CD14-positive monocyte (primary cell): ENCODE data around the gene PAM16. TPM values are rescaled to one million over a fixed set of nuclear protein-coding genes. Genes with fewer than 3 reads are reported as not detected.

Experiments
- DNase-seq, 3 donors: peaks; one replicate each; pipeline ENCODE4 v3.0.0-alpha.2; 2011 to 2022
- H2AFZ ChIP-seq: 2 replicates; pipeline ENCODE4 v1.6.0; 2012; ENCODE audit warnings: mild to moderate bottlenecking, low read depth, low read length, inconsistent platforms; ENCODE audit not compliant: insufficient read depth, poor library complexity, severe bottlenecking
- H3K27ac ChIP-seq, 2 donors: 1 replicate in 1 of 2; 2 replicates in 1 of 2; pipeline ENCODE4 v1.5.1; 2012 to 2013; ENCODE audit warnings: low read length in 2 of 2, control low read depth in 1 of 2, inconsistent platforms in 1 of 2, low read depth in 1 of 2, mild to moderate bottlenecking in 1 of 2
- H3K27me3 ChIP-seq, 2 donors: one replicate each; pipeline versions ENCODE4 v1.6.0 to v1.6.1; 2011 to 2013; ENCODE audit warnings: low read length in 2 of 2; ENCODE audit not compliant: control insufficient read depth in 2 of 2, insufficient read depth in 2 of 2
- H3K36me3 ChIP-seq, 2 donors: replicated peaks in 1 of 2; 1 replicate in 1 of 2; 2 replicates in 1 of 2; pipeline versions ENCODE4 v1.5.1 to v1.6.1; 2012 to 2013; ENCODE audit warnings: low read length in 2 of 2, control low read depth in 1 of 2, inconsistent platforms in 1 of 2, mild to moderate bottlenecking in 1 of 2; ENCODE audit not compliant: insufficient read depth in 2 of 2, control insufficient read depth in 1 of 2
- H3K4me1 ChIP-seq, 2 donors: 1 replicate in 1 of 2; 2 replicates in 1 of 2; pipeline versions ENCODE4 v1.5.1 to v1.6.1; 2012 to 2013; ENCODE audit warnings: low read length in 2 of 2, control low read depth in 1 of 2, inconsistent platforms in 1 of 2, mild to moderate bottlenecking in 1 of 2, moderate library complexity in 1 of 2; ENCODE audit not compliant: insufficient read depth in 2 of 2, control insufficient read depth in 1 of 2
- H3K4me2 ChIP-seq: replicated peaks from 2 replicates; pipeline ENCODE3; 2012; ENCODE audit warnings: low read length, moderate library complexity, mild to moderate bottlenecking; ENCODE audit not compliant: poor library complexity, severe bottlenecking; ENCODE audit errors: extremely low read depth
- H3K4me3 ChIP-seq, 3 experiments: fragments of 200-600 bp in 1 of 3; sonication (generic) in 1 of 3; replicated peaks in 1 of 3; 1 replicate in 2 of 3; 2 replicates in 1 of 3; pipeline ENCODE4 v1.5.1; 2011 to 2013; ENCODE audit warnings: low read length in 3 of 3, mild to moderate bottlenecking in 3 of 3, control low read depth in 2 of 3, low read depth in 2 of 3, inconsistent platforms in 1 of 3, moderate library complexity in 1 of 3
- H3K79me2 ChIP-seq: 2 replicates; pipeline ENCODE4 v1.6.0; 2012; ENCODE audit warnings: mild to moderate bottlenecking, control low read depth, inconsistent platforms, low read length, moderate library complexity; ENCODE audit not compliant: insufficient read depth
- H3K9ac ChIP-seq: 2 replicates; pipeline ENCODE4 v1.6.0; 2017; ENCODE audit warnings: low read length, mild to moderate bottlenecking; ENCODE audit not compliant: insufficient read depth, poor library complexity, severe bottlenecking
- H3K9me3 ChIP-seq, 2 donors: replicated peaks in 1 of 2; 1 replicate in 1 of 2; 2 replicates in 1 of 2; pipeline versions ENCODE4 v1.5.1 to v1.6.1; 2012 to 2013; ENCODE audit warnings: low read length in 2 of 2, control low read depth in 1 of 2; ENCODE audit not compliant: control insufficient read depth in 1 of 2, insufficient read depth in 1 of 2
- H4K20me1 ChIP-seq: 2 replicates; pipeline ENCODE4 v1.6.0; 2012; ENCODE audit warnings: mild to moderate bottlenecking, low read length, control low read depth, moderate library complexity; ENCODE audit not compliant: insufficient read depth
- H3K27ac Mint-ChIP-seq, 7 donors: one replicate each; pipeline ENCODE4 v1.8.0; 2020; ENCODE audit warnings: mild to moderate bottlenecking in 7 of 7, mixed read lengths in 7 of 7, moderate library complexity in 6 of 7, inconsistent platforms in 2 of 7
- H3K27me3 Mint-ChIP-seq, 3 donors: one replicate each; pipeline ENCODE4 v1.8.0; 2021 to 2022; ENCODE audit warnings: low read depth in 3 of 3, mild to moderate bottlenecking in 3 of 3, mixed read lengths in 3 of 3, moderate library complexity in 3 of 3, inconsistent platforms in 1 of 3
- H3K36me3 Mint-ChIP-seq, 2 donors: one replicate each; pipeline ENCODE4 v1.8.0; 2020; ENCODE audit warnings: mixed read lengths in 2 of 2, inconsistent platforms in 1 of 2, mild to moderate bottlenecking in 1 of 2
- H3K4me1 Mint-ChIP-seq: one replicate; pipeline ENCODE4 v1.8.0; 2020; ENCODE audit warnings: mild to moderate bottlenecking, mixed read lengths
- H3K4me3 Mint-ChIP-seq, 2 donors: one replicate each; pipeline ENCODE4 v1.8.0; 2020; ENCODE audit warnings: mild to moderate bottlenecking in 2 of 2, mixed read lengths in 2 of 2, moderate library complexity in 1 of 2
- H3K9me3 Mint-ChIP-seq, 7 donors: one replicate each; pipeline ENCODE4 v1.8.0; 2020 to 2022; ENCODE audit warnings: mixed read lengths in 7 of 7, mild to moderate bottlenecking in 6 of 7, moderate library complexity in 6 of 7, inconsistent platforms in 2 of 7
- WGBS: methylation state at CpG from one replicate; pipeline ENCODE4 v1.1.5; 2013; ENCODE audit warnings: missing lambda C conversion rate; ENCODE audit not compliant: insufficient coverage; 5-methylcytosine and 5-hydroxymethylcytosine counted together
- intact Hi-C, 2 donors: fragments of 100-400 bp; cut with micrococcal nuclease; formaldehyde crosslinking; loops; one replicate each; pipeline versions ENCODE4 v1.15.0 to v1.15.1; 2023
- polyA plus RNA-seq, 3 donors: library from polyadenylated mRNA; depleted of rRNA in 1 of 3; unstranded in 2 of 3; stranded (reverse) in 1 of 3; fragments of 300-500 nt in 2 of 3; fragments of >200 nt in 1 of 3; fragmentation: Illumina TruSeq in 2 of 3; gene quantifications; 1 replicate in 2 of 3; 2 replicates in 1 of 3; pipeline ENCODE4 v1.2.3, GENCODE V29; 2012 to 2021
- TF ChIP-seq, protein P1 (sequence below): fragments of 200-600 bp; IDR thresholded peaks from one replicate; pipeline ENCODE4 v1.8.0; 2022; ENCODE audit warnings: antibody characterized with exemption, mild to moderate bottlenecking

The PAM16 gene
- polyA plus RNA-seq, 3 donors: 34.3 to 37.6 (median 34.7) TPM

GRCh38 chr16:4387781-4388180 is 36.7 kb upstream of the PAM16 start:
- Mint-ChIP-seq H3K4me1 (no peaks in the 10 kb centered on the region), H3K27me3 (no peaks in the 10 kb centered on the region), H3K9me3 (no peaks in the 10 kb centered on the region), H3K36me3 (peaks cover 59 to 89% of the 10 kb centered on the region in 2 donors), H3K4me3 (no peak overlapping the region), H3K27ac (no peak overlapping the region)
- no peak overlapping the region for H3K27ac ChIP-seq
- TF ChIP-seq, protein P1, sequence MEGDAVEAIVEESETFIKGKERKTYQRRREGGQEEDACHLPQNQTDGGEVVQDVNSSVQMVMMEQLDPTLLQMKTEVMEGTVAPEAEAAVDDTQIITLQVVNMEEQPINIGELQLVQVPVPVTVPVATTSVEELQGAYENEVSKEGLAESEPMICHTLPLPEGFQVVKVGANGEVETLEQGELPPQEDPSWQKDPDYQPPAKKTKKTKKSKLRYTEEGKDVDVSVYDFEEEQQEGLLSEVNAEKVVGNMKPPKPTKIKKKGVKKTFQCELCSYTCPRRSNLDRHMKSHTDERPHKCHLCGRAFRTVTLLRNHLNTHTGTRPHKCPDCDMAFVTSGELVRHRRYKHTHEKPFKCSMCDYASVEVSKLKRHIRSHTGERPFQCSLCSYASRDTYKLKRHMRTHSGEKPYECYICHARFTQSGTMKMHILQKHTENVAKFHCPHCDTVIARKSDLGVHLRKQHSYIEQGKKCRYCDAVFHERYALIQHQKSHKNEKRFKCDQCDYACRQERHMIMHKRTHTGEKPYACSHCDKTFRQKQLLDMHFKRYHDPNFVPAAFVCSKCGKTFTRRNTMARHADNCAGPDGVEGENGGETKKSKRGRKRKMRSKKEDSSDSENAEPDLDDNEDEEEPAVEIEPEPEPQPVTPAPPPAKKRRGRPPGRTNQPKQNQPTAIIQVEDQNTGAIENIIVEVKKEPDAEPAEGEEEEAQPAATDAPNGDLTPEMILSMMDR: no peak
- peaks cover 100% of the 10 kb centered on the region for H4K20me1 ChIP-seq
- H3K36me3 ChIP-seq: peaks cover 97 to 99% of the 10 kb centered on the region in 2 donors
- 98% methylated on average over 14 of the region's 20 CpGs for WGBS
- no peaks in the 10 kb centered on the region for H3K27me3 ChIP-seq
- H3K9me3 ChIP-seq: no peaks in the 10 kb centered on the region
- H3K79me2 ChIP-seq: peaks cover 3% of the 10 kb centered on the region
- H3K9ac ChIP-seq: no peak overlapping the region
- DNase-seq: no peak
- no peaks in the 10 kb centered on the region for H3K4me1 ChIP-seq
- no peak overlapping the region for H3K4me3 ChIP-seq
- H3K4me2 ChIP-seq: no peak overlapping the region
- no peak overlapping the region for H2AFZ ChIP-seq
- intact Hi-C loops: no loop called here

- no peak overlapping the region for H3K27ac Mint-ChIP-seq
- H3K4me1 Mint-ChIP-seq: no peaks in the 10 kb centered on the region
- 75% methylated on average over 2 of the region's 10 CpGs for WGBS
- intact Hi-C loops: no loop called here
- peaks cover 100% of the 10 kb centered on the region for H4K20me1 ChIP-seq
- peaks cover 94 to 99% of the 10 kb centered on the region in 2 donors for H3K36me3 ChIP-seq
- H3K4me3 Mint-ChIP-seq: no peak overlapping the region
- H3K9ac ChIP-seq: no peak overlapping the region
- H3K9me3 Mint-ChIP-seq: no peaks in the 10 kb centered on the region
- H3K4me1 ChIP-seq: no peaks in the 10 kb centered on the region
- no peak overlapping the region for H3K4me3 ChIP-seq
- DNase-seq: no peak
- H2AFZ ChIP-seq: no peak overlapping the region
- H3K4me2 ChIP-seq: no peak overlapping the region
- no peak overlapping the region for H3K27ac ChIP-seq
- H3K27me3 ChIP-seq: no peaks in the 10 kb centered on the region
- TF ChIP-seq, protein P1: no peak
- H3K27me3 Mint-ChIP-seq: no peaks in the 10 kb centered on the region
- peaks cover 55 to 90% of the 10 kb centered on the region in 2 donors for H3K36me3 Mint-ChIP-seq
- H3K79me2 ChIP-seq: no peaks in the 10 kb centered on the region
- H3K9me3 ChIP-seq: no peaks in the 10 kb centered on the region
These were observed 35.9 kb upstream of the PAM16 start for GRCh38 chr16:4386951-4387565.
